Stimulated activated CD8-positive, alpha-beta memory T cell treated with anti-CD3 and anti-CD28 coated beads, Interleukin-4, amount 100 ng/mL, for 24 hours (primary cell): ENCODE measurements around the gene RNASE13.

Experiments
- DNase-seq: peaks from one replicate; pipeline ENCODE4 v3.0.0-alpha.2; 2020; ENCODE audit warnings: low read depth

RNASE13 gene

GRCh38 chr14:21063479-21063878 is 28.9 kb upstream of the RNASE13 start:
- no peak for DNase-seq

GRCh38 chr14:21061347-21061668 is 26.7 kb upstream of the RNASE13 start:
- DNase-seq: no peak

- no peak for DNase-seq
These were observed 26.2 kb upstream of the RNASE13 start for GRCh38 chr14:21060614-21061346.

DNA sequence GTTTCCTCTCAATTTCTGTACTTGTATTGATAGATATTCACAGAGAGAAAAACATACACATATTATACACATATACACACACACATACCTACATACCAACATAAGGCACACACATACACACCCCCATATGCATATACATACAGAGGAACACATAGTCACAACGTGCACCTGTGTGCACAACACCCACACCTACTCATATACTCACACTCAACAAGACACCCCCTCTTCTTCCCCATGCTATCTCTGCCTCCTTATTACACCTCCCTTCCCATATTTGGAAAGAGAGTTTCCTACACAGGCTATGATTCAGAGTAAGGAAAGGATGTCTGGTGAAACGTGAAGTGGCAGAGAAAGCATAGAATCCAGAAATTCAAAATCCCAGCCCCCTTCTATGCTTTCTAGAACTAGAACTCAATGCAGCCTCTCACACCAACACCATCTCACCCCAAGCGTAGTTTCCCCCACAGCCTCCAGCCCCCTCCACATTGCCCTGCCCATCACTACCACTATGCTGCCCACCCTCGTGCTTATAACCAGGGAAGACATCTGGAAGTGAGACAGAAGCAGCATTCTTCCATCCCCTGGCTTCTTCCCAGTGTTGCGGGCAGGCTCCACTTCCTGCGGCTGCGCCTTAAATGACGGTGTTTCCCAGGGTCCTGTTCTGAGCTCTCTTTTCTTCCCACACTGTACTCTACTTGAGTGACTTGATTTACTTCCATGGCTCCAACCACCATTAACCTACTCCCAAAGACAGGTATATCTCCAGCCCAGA is 25.4 kb upstream of the RNASE13 start:
- no peak for DNase-seq

- no peak for DNase-seq
These were observed 24.3 kb upstream of the RNASE13 start for GRCh38 chr14:21058903-21059302.

DNA sequence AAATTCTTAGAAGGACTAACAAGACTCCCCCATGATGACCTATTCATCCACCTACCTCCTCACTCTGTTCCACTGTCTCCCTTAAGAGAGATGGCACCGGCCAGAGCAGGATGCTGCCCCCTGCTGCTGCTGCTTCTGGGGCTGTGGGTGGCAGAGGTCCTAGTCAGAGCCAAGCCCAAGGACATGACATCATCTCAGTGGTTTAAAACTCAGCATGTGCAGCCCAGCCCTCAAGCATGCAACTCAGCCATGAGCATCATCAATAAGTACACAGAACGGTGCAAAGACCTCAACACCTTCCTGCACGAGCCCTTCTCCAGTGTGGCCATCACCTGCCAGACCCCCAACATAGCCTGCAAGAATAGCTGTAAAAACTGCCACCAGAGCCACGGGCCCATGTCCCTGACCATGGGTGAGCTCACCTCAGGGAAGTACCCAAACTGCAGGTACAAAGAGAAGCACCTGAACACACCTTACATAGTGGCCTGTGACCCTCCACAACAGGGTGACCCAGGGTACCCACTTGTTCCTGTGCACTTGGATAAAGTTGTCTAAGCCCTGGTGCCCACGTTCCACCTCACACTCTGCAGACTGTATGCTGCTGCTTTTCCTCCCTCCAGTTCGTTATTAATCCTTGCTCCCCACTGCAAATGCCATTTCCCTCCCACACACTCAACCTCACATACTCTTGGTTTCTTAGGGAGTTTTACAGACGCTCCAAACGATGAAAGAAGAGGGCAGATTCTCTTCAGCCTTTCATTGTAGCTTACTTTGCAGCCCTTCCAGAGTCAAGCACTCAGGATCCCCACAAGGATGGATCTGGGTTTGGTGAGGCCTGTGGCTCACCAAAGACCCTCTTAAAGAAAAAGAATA is 23.4 kb upstream of the RNASE13 start, which contains the start of gene RNASE8:
Gene RNASE8, plus strand, starts transcription at position 20 of the 873 bp plus-strand sequence. Its CDS starts 71 bp downstream, at position 91.
- no peak for DNase-seq

GRCh38 chr14:21056520-21057163 is 22.0 kb upstream of the RNASE13 start:
- DNase-seq: no peak

DNA sequence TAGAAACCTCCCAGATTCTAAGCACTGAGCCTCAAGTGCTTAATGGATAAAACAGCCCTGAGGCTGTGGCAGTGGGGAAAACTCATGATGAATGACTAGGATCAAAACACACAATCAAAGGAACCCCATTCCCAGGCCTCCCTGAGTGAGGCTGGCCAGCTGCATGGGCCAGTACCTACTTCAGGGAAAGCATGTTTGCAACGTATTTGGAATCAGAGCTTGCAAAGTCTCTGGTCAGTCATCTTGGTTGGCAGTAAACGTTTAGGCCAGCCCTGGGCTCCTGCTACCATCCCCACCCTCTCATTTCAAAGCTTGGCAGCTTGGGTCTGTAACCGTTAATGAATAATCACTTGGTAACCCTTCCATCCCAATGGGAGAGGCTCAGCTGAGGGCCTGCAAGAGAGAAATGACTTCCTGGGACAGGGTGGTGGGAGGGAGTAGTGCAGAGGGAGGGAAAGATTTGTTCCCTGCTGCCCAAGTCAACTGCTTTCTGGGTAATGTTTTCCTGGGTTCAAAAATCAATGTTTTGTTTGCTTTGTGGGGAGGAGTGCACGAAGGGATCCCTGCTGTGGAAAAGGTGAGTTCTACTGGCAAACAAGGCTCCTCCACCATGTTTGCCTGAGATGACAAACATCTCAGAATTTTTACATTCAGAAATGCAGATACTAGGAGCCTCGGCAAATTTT is 21.0 kb upstream of the RNASE13 start:
- no peak for DNase-seq

GRCh38 chr14:21054768-21055145 is 20.1 kb upstream of the RNASE13 start:
- DNase-seq: no peak

DNA sequence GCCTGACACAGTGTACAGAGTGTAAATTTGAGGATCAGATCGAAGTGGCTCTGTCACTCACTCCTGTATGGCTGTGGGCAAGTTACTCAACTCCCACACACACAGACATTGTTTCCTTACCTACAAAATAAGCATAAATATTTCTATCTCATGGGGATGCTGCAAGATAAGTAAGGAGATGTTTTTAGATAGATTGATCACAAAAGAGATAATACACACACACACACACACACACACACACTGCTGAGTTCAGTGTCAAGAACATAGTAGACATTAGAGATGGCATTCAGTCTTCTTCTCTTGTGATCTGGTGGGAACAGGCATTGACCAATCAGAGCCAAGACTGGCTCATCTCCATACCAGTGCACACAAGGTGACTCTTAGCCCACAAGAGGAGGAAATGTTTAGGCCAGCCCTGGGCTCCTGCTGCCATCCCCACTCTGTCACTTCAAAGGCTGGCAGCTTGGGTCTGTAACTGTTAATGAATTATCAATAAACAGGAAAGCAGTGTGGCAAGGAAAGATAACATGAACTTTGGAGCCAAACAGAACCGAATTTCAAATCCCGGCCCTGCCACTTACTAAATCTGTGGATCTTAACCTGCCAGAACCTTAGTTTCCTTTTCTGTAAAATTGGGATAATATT is 19.6 kb upstream of the RNASE13 start:
- no peak for DNase-seq

DNA sequence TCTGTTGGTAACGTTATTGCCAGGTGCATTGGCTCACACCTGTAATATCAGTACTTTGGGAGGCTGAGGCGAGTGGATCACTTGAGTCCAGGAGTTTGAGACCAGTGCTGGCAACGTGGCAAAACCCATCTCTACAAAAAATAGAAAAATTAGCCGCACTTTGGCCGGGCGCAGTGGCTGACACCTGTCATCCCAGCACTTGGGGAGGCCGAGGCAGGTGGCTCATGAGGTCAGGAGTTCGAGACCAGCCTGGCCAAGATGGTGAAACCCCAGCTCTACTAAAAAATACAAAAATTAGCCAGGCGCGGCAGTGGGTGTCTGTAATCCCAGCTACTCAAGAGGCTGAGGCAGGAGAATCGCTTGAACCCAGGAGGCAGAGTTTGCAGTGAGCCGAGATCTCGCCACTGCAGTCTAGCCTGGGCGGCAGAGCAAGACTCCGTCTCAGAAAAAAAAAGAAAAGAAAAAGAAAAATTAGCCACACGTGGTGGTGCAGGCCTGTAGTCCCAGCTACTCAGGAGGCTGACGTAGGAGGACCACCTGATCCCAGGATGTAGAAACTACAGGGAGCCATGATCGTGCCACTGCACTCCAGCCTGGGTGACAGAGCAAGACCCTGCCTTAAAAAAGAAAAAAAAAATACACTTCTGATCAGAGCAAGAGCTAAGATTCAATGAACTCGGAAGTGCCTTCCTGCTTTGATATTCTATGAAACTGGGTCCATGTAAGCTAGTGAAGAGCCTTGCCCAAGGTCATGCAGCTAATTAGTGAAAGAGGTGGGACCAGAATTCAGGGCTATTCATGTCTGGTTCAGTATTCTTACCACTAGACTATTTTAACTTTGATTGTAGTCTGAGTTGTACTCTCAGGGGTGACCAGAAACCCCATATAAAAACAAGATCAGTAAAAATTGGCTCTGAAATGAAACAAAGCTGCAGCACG is 18.8 kb upstream of the RNASE13 start:
- DNase-seq: no peak

- DNase-seq: no peak
These were observed 16.0 kb upstream of the RNASE13 start for GRCh38 chr14:21050597-21050996.

GRCh38 chr14:21049271-21049673 is 14.7 kb upstream of the RNASE13 start:
- no peak for DNase-seq

GRCh38 chr14:21048638-21049037 is 14.0 kb upstream of the RNASE13 start:
- no peak for DNase-seq

DNA sequence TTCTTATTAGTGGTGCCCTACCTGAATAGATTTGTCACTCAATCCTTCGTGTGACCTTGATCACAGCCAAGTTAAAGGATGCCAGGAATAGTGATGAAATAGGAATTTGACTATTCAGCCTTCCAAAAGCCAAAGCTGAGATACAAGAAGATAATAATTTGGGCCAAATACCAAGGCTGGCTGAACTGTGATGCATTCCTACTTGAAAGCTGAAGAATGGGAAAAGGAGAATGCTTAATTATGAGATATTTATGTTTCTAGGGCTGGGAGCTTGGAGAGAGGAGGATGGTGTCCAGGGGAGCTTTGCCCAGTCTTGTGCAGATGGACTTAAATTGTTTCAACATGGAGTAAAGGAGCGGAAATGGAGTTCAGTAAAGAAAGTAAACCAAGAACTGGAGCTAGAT is 12.8 kb upstream of the RNASE13 start:
- no peak for DNase-seq

GRCh38 chr14:21043974-21044618 is 9.5 kb upstream of the RNASE13 start:
- DNase-seq: no peak

- DNase-seq: no peak
These were observed 8.9 kb upstream of the RNASE13 start for GRCh38 chr14:21043387-21043973.

DNA sequence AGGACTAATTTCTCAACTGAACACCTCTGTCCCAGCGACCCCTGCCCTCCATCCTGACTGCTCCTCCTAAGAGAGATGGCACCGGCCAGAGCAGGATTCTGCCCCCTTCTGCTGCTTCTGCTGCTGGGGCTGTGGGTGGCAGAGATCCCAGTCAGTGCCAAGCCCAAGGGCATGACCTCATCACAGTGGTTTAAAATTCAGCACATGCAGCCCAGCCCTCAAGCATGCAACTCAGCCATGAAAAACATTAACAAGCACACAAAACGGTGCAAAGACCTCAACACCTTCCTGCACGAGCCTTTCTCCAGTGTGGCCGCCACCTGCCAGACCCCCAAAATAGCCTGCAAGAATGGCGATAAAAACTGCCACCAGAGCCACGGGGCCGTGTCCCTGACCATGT is 8.3 kb upstream of the RNASE13 start:
- no peak for DNase-seq
